Stimulated activated CD8-positive, alpha-beta memory T cell treated with anti-CD3 and anti-CD28 coated beads, Interleukin-15, amount 100 ng/mL, for 48 hours (primary cell): ENCODE measurements around the gene CHURC1.
"Not testable (repeated sequence)": the region's sequence is repeated elsewhere in the genome, so short reads cannot be mapped to it uniquely, and the experiment has no call there.

Experiments used
- DNase-seq, 2 donors: peaks; one replicate each; pipeline ENCODE4 v3.0.0-alpha.2; 2020; ENCODE audit warnings: low read depth in 2 of 2

Gene CHURC1

DNA sequence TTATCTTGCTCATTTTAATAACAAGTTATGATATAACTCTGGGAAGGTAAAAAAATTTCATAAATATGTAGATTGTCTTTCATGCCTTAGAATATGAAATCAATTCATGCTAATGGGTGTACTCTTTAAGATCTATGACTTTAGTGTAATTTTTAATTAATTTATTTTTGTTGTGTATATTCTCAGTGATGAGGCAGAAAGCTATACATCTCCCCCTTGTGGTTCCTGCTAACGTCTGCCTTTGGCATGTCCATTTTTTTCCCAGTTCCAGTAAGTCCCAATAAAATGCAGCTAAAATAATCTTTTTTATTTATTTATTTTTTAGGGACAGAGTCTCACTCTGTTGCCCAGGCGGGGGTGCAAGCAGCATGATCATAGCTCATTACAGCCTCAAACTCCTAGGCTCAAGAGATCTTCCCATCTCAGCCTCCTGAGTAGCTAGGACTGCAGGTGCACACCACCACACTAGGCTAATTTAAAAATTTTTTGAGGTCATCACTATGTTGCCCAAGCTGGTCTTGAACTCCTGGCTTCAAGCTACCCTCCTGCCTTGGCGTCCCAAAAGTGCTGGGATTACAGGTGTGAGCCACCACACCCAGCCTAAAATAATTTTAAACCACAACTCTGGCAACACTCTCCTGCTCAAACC is 3.3 kb upstream of the CHURC1 start:
- no peak for DNase-seq

DNA sequence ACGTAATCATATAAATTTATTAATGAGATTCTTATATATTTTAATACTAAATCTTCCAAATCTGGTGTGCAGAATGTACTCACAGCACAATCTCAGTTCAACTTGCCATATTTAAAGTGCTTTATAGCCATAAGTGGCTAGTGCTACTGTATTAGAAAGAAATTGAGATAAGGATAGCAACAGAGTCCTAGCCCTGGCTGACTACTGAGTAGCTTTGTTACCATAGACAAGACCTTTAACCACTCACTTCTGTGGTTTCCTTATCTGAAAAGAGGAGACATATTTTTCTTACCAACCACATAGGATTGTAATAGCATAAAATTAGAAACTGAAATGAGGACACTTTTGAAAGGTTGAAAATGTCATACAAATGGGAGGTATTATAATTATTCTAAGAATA is 2.0 kb upstream of the CHURC1 start:
- no peak for DNase-seq

- not testable (repeated sequence) for DNase-seq
Observed at GRCh38 chr14:64913477-64913876, 778 bp upstream of the CHURC1 start.

- DNase-seq, result no peak
Observed at GRCh38 chr14:64915029-64915424, 772 bp downstream of the CHURC1 start.

DNA sequence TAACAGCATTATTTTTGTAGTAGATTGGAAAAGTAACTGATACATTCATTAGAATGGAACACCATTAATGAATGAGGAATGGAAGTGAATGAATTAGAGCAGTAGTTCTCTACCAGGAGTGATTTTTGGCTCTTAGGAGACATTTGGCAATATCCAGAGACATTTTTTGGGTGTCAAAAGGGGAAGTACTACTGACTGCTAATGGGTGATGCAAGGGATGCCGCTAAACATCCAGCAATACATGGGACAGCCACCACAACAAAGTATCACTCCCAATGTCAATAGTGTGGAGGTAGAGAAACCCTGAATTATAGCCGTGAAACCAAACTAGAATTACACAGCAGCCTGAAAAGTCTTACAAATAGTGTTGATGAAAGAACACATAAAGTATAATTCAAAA is 1.5 kb downstream of the CHURC1 start:
- DNase-seq, result no peak

- no peak for DNase-seq
Observed at GRCh38 chr14:64918216-64918615, 4.0 kb downstream of the CHURC1 start.

GRCh38 chr14:64919215-64919614 is 5.0 kb downstream of the CHURC1 start:
- DNase-seq, result no peak

- no peak for DNase-seq
Observed at GRCh38 chr14:64919618-64920017, 5.4 kb downstream of the CHURC1 start.

GRCh38 chr14:64920465-64920864 is 6.2 kb downstream of the CHURC1 start:
- DNase-seq, result no peak

- DNase-seq, result no peak
Observed at GRCh38 chr14:64923015-64923414, 8.8 kb downstream of the CHURC1 start.

- DNase-seq, result no peak
Observed at GRCh38 chr14:64926398-64926995, 12.2 kb downstream of the CHURC1 start.

DNA sequence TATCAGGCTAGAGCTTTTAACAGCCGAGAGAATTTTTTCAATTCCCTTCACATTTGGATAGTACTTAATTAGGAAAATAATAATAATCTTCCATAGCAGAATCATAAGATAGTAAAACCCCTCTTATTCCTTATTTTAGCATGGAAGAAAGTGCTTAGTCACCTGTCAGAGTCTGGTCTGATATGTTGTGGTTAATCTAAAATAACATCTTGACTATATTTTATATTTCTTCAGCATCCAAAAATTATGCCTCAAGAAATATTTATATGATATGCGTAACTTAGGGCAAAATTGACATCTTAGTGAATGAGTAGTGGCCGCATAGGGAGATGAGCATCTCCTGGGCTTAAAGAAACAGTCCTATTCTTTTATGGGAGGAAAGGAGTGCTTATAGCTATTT is 12.8 kb downstream of the CHURC1 start:
- no peak for DNase-seq

GRCh38 chr14:64928239-64929013 is 14.2 kb downstream of the CHURC1 start:
- DNase-seq, result no peak

DNA sequence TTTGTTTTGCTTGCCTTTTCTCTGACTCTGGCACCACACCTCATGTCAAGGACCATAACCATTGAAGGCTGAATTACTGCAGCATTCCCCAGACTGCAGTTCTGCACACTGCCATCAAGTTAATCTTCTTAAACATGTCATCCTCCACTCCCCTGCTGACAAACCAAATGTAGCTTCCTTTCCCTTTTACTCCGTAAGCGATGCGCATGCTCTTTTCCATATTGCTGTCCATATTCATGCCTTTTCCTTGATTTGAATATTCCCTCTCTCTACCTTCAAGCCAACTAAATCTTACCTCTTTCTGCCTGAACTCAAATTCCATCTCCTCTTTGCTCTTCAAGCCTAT is 14.7 kb downstream of the CHURC1 start:
- DNase-seq, result no peak

- DNase-seq, result no peak
Observed at GRCh38 chr14:64930085-64930843, 16.0 kb downstream of the CHURC1 start.

DNA sequence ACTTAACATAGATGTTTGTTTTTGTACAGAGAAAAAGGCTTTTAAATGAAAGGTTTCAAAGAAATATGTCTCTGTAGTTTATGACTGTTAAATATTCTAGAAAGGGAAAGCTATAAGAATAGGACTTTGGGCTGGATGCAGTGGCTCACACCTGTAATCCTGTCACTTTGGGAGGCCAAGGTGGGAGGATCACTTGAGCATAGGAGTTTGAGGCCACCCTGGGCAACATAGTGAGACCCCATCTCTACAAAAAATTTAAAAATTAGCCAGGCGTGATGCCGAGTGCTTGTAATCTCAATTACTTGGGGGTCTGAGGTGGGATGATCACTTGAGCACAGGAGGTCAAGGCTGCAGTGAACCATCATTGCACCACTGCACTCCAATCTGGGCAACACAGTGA is 16.9 kb downstream of the CHURC1 start:
- no peak for DNase-seq

- DNase-seq, result no peak
Observed at GRCh38 chr14:64932231-64932630, 18.0 kb downstream of the CHURC1 start.

DNA sequence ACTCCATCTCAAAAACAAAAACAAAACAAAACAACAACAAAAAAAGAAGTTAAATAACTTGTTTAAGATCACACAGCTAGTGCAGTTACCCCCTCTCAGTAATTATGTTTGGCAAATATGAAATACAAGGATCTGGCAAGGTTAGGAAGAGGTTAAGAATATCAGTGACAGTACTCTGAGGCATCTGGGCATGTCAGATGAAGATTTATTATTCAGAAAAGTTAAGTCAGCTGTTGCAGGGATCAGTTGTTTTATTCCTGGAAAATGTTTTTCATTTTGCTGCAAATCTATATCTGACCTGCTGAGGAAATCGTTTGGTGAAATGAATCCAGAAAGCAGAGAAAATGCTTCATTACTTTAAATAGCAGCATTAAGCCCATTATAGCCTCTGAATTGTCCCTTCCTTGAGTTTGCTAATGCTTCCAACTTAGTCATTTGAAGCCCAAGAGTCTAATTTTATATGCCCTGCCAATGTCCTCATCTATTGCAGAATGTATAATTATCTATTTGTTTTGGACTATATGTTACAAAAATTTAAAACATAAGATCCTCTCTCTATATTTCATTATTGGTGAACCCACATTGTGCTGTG is 20.2 kb downstream of the CHURC1 start:
- DNase-seq, result no peak

DNA sequence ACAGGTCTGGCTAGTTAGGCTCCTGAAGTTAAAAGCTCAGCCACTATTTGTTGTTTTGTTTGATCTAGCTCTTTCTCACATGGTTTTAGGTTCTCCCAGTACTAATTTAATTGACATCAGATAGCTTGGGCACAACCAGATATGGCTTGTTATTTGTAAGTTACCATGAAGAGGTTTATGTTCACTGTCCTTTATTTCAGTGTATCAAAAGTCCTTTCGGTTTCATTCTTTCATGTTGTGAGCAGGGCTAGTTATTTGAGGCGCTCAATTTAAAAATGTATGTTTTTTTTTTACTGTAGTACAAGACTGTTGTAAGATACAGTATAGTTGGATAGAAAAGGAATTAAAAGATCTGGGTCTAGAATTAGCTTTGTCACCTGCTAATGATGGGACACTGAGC is 21.3 kb downstream of the CHURC1 start:
- no peak for DNase-seq

- no peak for DNase-seq
Observed at GRCh38 chr14:64937171-64937820, 23.0 kb downstream of the CHURC1 start.

- DNase-seq, result no peak
Observed at GRCh38 chr14:64937821-64938193, 23.6 kb downstream of the CHURC1 start.
